ENCODE data around the gene TMEM184C.

GRCh38 chr4:147689067-147689466 lies 71.9 kb downstream of the TMEM184C start:
- TF ChIP-seq POLR2A (IDR thresholded peaks at IDR 0.05) (no peak), CTCF (IDR thresholded peaks at IDR 0.05) (no peak)
